Stimulated activated CD4-positive, alpha-beta T cell treated with anti-CD3 and anti-CD28 coated beads, Interleukin-2, amount 100 ng/mL, for 24 hours (primary cell): Measurements from ENCODE around the gene CDH4.

Experiments
- DNase-seq, 2 donors: peaks; one replicate each; pipeline ENCODE4 v3.0.0-alpha.2; 2020

The CDH4 gene

DNA sequence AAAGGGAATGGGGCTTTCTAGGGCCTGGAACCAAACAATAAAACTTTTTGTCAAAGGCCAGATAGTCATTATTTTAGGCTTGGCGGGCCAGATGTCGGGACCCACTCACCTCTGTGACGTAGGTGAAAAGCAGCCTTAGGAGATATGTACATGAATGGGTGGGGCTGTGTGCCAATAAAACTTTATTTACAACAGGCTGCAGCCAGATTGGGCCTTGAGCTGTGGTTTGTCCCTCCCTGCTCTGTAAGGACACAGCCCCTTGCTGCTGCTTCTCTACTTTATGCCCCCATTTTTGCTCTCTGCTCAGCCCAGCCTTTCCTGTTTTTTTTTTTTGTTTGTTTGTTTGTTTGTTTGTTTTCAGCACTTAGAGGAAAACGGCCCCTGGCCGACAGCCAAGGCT, 32.7 kb downstream of the CDH4 start:
- DNase-seq, result no peak

DNA sequence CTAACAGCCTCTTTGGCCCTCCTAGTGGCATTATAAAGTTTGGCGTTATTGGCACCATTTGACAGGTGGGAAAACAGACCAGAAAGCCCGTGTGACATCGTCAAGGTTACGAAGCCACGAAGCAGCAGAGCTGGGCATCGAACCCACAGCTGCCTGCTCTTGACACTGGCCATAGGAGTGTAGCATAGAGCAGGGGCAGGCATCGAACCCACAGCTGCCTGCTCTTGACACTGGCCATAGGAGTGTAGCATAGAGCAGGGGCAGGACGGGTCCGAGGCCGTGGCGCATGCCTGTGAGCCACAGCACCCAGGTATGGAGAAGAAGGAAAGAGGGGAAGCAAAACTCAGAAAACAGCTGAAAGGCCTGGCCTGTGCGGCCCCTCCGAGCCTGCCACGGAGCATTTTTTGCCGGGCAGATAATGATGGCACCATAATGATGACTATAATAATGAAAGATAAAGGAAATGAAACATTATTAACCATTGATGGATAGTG, 33.1 kb downstream of the CDH4 start:
- no peak for DNase-seq

DNA sequence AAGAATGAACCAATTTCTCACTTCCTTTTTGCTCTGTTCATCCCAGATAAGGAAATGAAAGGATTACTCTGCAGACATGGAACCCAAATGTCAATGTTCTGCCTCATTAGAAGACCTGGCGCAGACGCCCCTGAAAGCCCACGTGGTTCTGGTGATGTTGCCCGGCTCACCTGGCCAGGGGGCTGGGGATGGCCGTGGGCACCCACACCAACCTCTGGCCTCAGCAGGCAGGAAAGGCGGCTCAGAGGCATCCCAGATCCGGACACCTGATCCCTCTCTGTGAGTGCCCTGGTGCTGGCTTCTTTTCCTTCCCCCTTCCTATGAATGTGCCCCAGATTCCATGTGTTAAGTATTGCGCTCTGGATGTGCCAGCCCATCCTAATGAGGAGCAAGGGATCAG, 33.6 kb downstream of the CDH4 start:
- no peak for DNase-seq

DNA sequence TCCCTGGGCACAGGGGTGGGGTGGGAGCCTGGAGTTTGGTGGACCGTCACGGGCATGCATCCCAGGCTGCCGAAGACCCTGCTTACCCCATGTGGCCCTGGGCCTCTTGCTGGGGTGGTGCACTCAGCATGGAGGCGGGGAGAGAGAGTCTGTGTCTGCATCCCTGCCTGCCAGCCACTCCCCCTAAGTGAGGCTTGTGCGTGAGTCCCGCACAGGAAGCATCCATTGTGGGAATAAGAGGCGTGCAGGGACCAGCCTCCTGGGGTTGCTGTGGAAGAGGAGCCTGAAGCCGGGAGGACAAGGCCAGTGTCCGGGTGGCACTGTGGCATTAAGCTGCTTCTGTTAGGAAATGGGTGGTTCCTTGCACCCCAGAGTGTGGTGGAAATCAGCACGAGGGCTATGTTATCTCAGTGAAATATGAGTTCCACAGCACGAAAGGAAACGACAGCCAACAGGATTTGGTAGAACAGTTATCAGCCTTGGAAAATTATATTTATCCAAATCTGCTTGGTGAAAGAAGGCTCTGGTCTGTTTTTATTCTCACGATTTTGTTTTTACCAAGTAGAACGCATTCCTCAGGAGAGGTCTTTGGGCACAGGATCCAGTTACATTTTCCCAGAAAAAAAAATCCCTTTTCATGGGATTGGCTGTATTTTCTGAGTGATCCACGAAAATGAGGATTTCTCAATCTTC, 35.7 kb downstream of the CDH4 start:
- DNase-seq, result no peak

DNA sequence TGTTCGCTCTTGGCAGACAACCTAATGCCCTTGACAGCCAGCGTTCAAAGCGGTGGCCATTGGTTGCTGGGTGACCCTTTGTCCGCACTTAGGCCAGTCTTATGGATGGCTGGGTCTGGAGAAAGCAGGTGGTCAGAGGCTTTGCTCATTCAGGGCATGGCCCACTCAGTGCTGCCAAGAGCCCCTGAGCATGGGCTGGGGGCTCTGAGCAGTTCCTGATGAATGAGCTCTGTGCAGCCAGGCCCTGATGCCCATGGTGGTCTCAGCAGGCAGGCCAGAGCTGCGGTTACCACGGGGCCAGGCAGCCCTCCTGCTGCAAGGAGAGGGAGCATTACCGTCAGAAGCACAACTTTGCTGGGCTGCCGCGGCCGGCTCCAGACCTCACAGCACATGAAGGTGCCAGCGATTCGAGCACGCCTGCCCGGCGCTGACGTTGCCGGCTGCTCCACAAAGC, 36.3 kb downstream of the CDH4 start:
- no peak for DNase-seq

DNA sequence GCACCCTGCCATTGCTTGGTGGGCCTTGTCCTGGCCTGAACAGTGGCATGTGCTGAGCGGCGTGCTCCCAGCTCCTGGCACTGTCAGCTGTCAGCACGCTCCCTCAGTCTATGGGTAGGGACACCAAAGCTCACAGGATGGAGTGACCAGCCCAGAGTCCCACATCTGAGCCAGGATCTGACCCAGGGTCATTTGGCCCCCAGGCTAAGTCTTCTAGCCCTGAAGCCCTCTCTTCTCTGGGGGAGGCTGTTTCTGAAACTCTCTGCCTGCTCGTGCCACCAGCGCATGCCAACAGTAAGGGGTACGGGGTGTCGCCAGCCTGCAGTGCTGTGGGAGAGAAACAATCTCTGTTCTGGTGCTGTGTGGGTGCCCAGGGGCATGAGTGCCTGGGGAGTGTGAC, 37.1 kb downstream of the CDH4 start:
- DNase-seq, result no peak

DNA sequence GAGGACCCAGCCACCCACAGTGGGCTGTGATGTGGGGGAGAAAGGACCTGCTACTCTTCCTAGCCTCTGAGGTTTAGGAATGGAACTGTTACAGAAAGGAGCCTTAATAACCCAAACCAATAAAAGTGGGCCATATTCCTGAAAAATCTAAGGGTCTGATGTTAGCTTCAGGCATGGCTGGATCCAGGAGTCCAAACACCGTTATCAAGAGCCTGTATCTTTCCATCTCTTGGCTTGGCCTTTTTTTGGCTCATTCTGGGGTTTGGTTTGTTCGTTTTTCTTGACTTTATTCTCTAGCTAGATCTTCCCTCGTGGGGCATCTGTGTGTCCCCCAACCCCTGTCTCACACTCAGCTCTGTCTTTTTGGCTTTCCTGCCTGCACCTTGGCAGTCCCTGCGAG, 38.7 kb downstream of the CDH4 start:
- no peak for DNase-seq

DNA sequence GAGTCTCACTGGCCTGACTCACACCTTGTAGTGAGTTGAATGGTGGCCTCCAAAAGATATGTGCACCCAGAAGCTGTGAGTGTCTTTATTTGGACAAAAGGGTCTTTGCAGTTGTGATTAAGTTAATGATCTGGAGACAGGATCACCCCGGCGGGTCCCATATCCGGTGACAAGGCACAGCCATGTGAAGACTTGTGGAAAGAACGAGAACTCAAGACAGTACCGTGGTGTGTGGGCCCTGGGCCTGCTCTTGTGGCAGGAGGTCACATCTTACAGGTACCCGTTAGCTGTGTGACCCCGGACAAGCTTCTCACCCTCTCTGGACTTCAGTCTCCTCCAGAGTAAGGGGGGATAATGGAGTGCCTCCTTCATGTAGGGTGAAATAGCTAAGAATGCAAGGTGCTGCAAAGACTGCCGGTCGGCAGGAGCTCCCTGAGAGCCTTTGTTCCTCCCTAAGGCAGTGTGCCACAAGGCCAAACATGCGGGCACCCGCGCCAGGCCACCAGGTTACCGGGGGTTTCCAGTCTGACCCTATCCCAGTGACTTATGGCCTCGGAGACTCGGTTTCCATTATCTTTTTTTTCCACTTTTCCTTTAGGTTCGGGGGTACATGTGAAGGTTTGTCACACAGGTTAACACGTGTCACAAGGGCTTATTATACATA, 39.2 kb downstream of the CDH4 start:
- no peak for DNase-seq

DNA sequence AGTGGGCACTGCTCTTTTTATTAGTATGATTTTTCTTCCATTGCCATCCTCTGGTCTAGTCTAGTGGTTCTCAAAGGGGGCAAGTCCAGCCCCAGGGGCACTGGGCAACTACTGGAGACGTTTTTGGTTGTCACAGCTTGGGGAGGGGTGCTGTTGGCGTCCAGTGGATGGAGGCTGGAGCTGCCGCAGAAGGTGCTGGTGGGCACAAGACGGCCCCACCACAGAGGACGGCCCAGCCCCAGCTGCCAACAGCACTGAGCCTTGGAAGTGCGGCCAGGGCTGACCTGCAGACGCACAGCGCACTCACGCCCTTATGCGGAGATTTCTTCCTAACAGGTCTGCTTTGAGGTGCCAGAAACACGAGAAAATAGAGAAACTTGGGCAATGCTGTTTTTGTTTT, 40.3 kb downstream of the CDH4 start:
- no peak for DNase-seq

DNA sequence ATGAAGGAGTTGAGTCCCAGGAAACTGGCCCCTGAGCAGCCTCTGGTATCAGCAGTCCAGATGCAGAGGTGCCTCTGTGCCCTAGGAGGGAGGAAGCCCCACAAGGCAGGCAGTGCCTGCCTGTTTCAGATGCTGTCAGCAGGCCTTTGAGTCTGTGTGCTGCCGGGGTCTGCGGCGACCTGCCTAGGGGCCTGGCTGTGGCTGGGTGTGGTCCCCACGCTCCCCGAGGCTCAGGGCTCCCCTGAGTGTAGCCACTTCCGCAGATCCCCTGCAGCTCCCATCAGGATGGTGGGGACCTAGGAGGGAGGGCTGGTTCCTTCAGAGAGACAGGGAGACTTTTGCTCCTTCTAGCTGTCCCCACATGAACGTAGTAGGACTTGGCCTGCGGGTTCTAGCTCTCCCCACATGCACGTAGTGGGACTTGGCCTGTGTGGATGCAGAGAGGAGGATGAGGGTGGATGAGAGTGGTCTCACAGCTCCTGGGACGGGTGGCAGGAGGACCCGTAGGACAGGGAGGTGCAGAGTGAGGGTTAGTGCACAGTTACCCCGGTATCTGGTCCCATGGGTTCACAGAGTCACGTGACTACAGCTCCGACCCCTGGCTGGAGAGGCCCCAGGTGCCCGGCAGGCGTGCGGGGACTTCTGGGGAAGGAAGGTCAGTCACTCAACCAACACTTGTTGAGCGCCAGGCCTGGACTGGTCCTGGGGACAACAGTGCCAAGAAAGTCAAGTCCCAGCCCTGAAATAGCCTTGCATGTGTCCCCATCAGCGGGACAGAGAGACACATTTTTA, 41.0 kb downstream of the CDH4 start:
- DNase-seq, result no peak

DNA sequence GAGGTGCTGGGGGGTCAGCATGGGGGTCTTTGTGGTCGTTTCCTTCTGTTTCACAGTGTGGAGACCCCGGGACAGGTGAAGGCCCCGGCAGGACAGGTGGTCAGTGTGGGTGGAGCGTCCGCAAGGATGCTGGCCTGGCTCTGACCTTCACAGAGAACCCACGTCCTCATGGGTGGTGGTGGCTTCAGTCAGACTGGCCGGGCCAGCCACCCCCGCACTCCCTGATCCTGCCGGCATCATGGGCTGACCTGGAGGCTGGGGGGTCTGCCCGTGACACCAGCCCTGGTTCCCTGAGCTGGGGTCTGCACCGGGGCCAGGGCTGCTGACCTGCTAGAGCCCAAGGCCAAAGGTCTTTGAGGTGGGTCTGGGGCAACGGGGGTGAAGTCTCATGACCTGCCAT, 41.9 kb downstream of the CDH4 start:
- DNase-seq, result no peak

DNA sequence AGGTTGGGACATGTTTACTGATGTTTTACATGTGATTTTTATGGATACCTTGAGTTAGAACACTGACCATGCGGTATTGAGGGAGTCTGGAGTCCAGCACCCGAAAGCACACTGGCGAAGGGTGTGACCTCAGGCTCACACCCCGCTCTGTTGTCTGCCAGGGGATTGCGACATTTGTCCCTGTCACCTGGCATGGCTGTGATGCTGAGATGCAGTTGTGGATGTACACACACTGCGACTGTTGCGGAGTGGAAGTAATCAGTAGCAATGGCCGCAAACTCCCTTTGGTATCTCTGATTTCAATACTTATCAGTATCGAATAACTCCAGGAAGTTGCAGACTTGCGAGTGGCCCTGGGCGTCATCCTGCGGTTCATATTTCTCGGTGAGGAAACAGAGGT, 43.2 kb downstream of the CDH4 start:
- no peak for DNase-seq

DNA sequence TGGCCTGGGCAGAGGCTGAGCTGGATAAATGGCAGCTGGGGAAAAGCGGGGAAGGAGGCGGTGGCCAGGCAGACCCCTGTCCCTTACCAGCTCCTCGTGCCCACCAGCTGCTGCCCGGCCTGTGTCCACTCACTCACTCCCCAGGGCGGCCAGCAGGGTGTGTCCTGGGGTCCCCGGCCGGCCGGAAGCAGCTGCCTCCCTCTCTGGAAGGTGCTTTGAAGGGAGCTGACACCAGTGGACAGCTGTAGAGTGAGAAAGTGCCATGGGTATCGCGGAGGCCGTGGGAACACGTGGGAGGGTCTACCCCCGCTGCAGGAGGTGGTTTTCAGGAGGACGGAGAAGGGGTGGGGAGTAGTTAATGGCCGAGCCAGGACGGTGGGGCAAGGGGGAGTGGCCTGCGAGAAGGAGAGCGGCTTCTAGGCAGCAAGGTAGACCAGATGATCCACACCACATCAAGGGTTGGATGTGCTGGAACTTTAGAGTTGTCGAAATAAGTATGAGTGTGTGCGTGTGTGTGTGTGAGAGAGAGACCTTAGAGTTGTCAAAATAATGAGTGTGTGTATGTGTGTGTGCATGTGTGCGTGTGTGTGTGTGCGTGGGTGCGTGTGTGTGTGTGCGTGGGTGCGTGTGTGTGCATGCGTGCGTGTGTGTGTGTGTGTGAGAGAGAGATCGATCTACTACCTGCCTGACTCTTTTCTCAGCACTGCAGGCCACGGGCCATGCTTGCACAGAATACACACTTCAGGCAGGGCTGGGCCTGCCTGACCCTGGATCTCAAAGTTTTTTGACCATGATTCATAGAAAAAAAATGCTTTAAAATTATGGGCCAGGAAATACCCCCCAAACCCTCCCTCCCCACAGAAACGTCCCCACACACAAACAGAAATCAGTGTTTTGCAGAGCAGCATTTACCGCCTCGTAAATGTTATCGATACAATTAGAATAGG, 43.9 kb downstream of the CDH4 start:
- DNase-seq, result no peak

DNA sequence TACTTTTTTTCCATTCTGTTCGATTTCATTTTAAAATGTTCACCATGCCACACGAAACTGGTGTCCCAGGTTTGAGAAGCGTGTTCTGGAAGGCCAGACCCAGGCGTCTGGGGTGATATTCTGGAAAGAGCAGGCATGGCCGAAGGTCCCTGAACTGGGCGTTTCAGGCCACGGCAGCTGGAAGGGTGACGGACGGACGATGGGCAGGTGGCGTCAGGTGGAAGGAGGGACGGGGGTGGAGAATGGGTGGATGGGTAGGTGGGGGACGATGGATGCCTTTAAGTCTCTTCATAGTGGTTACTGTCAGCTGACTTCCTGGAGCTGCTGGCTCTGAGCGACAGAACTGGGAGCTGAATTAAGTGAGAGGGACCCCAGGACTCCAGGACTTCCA, 44.6 kb downstream of the CDH4 start:
- DNase-seq, result no peak

DNA sequence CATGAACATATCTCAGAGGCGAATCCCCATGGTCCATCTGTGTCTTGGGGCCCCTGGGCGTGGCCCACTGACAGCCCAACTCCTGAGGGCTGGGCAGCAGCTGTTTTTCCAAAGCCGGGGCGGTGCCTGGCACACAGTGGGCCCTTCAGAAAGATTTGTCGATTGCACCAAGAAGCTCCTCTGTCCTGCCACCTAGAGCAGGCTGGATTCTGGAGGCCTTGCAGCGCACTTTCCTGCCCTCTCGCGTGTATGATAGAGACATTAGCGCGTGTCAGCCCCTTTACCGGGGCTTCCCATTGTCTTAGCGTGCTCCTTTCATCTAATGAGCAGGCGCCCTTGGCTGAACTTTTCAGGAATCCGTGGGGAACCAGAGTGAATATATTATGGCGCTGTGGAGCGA, 45.4 kb downstream of the CDH4 start:
- no peak for DNase-seq

DNA sequence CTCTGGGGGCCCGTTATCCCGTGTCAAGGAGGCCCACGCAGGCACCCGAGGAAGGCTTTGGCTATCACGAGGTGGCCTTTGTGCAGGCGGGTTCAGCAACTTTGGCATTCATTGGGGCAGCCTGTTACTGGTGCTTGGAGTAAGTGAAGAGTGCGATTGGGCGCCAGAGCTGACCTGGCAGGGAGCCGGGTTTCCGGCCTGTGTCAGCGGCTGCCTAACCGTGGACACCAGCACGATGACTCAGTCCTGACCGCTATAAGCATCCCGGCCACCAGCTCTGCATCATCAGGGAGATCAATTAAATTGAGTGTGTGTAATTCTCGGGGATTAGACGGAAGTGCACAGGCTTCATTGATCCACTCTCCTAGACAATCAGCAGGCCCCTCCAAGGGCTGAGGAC, 45.9 kb downstream of the CDH4 start:
- no peak for DNase-seq

DNA sequence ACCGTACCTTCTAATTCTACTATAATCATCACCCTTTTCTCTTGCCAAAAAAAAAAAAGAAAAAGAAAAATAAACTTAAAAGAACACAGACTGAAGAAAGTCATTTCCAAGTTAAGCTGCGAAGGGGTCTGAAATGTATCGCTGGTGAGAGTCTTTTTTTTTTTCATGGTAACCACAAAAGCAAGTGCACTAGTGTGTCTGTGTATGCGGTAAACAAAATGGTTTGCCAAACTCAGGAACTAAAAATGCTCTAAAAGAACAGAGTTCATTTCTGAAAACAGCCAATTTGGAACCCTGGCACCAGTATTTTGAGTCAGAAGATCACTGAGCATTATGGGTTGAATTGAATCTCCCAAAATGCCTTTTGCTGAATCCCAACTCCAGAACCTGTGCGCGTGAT, 46.6 kb downstream of the CDH4 start:
- no peak for DNase-seq

DNA sequence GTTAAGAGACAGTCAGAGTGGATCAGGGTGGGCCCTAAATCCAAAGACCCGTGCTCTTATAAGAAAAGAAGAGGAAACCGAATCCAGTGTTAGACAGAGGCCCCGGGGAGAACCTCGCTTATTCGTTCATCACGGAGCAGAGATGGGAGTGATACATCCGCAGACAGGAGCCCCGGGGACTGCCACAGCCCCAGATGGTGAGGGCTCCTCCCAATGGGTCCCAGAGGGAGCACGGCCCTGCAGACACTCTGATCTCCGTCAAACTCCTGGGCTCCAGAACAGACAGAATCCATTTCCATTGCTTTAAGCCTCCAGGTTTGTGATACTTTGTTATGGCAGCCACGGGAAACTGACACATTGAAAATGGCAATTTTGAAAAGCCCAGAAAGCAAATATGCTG, 47.0 kb downstream of the CDH4 start:
- DNase-seq, result no peak

DNA sequence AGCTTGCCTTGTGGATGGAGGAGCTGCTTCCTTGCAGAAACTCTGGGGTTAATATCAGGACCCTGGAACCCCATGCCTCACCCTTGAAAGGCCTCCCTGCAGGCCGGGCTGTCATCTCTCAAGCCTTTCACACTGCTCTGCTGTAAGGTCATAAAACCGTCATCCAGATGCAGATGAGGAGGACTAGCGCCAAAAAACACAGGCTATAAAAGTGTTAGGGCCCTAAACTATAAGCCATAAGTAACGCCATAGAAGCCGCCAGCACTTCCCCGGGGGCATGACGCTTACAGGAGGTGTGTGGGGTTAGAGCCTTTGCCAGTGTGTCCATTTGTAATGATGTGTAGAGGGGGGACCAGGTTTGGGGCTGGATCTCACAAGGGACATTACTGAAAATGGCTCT, 47.6 kb downstream of the CDH4 start:
- no peak for DNase-seq

DNA sequence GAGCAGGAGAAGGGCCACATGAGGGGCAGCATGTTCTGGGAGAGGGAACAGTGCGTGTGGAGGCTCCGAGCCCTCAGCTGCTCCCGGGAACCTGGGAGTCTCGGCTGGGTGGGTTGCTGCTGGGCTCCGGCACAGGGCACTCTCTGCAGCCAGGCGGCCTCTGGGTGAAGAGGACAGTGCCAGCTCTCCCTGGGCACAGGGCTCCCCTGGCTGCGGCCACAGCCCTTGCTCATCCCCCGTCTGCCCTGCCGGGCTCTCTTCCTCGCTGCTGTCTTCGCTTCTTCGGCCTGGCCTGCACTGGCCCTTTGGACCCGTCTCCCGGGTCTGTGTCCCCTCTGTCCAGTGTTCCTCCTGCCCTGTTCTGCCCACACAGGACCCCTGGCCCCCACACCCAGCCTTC, 48.2 kb downstream of the CDH4 start:
- DNase-seq, result no peak

DNA sequence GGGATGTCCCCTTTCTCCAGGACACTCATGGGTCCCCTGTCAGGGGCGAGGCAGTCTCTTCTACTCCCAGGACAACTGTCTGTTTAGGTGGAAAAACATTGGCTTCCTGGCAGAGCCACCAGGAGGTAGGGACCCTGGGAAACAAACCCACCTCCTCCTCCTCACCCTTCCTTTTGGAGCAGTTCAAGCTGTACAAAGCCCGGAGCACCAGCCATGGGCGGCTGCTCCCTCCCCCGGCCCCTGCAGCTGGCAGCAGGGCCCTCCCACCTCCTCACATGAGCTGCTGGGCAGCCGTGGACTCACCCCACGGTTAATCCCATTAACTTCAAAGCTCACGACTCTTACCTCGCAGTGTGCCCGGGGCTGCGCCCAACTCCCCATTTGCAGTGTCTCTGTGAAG, 48.6 kb downstream of the CDH4 start:
- DNase-seq, result no peak

DNA sequence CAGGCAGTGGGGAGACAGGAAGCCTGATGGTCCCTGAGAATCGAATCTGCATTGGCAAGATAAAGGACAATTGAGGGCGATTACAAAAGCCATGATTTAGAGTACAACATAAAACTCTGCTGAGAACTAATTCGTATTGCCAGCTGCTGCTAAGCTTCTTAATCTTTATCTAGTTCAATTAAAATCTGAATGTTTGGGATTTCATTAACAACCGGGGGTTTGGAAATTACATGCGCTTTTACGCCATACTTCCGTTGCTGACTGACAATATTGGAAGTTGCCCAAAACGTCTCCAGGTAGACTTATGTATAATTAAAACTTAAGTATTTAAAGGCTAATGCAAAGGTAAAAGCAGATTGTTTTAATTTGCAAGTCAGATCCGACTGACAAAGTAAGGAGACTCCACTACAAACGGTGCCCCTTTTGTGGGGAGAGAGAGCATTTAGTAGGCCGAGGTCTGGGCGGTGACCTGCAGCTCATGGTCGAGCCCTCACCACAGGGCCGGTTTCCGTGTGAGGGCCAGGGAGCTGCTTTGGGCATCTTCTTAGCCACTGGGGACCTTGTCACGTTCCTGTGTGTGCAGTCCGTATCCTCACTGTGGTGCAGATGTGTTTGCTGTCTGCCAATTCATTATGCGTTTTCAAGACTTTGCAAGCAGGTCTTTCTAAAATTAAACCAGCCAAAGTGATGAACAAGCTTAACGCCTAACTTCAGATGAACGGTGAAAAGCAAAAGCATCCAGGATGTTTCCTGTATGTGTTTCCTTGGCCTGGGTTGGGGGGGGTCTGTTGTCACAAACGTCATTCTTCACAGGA, 49.9 kb downstream of the CDH4 start:
- no peak for DNase-seq
